Hematopoietic multipotent progenitor cell treated with erythropoietin and hydrocortisone succinate and interleukin-3 and kit ligand, for 17 days (in vitro differentiated cells): Measurements from ENCODE around the gene RAB3GAP2.
A peak's percentile ranks its signal among the peaks of the same experiment; 100 is the strongest.
"Not testable (repeated sequence)": the region's sequence is repeated elsewhere in the genome, so short reads cannot be mapped to it uniquely, and the experiment has no call there.

Experiments used
- DNase-seq: peaks from one replicate; pipeline ENCODE4 v3.0.0-alpha.2; 2015; ENCODE audit warnings: low spot score

The RAB3GAP2 gene

GRCh38 chr1:220198186-220199005 is 73.9 kb downstream of the RAB3GAP2 start:
- no peak for DNase-seq

- no peak for DNase-seq
Measured at GRCh38 chr1:220195701-220196100, 76.6 kb downstream of the RAB3GAP2 start.

- DNase-seq = peak; percentile 28
Measured at GRCh38 chr1:220189750-220190347, 82.4 kb downstream of the RAB3GAP2 start.

GRCh38 chr1:220188538-220188937 is 83.7 kb downstream of the RAB3GAP2 start:
- no peak for DNase-seq

GRCh38 chr1:220186752-220187151 is 85.5 kb downstream of the RAB3GAP2 start:
- DNase-seq = no peak

- DNase-seq = no peak
Measured at GRCh38 chr1:220184506-220184905, 87.7 kb downstream of the RAB3GAP2 start.

GRCh38 chr1:220182656-220183055 is 89.6 kb downstream of the RAB3GAP2 start:
- DNase-seq = no peak

GRCh38 chr1:220182111-220182510 is 90.1 kb downstream of the RAB3GAP2 start:
- no peak for DNase-seq

- no peak for DNase-seq
Measured at GRCh38 chr1:220176540-220176939, 95.7 kb downstream of the RAB3GAP2 start.

GRCh38 chr1:220170836-220171526 is 101.3 kb downstream of the RAB3GAP2 start:
- no peak for DNase-seq

- DNase-seq = not testable (repeated sequence)
Measured at GRCh38 chr1:220169887-220170286, 102.4 kb downstream of the RAB3GAP2 start.

- no peak for DNase-seq
Measured at GRCh38 chr1:220166853-220167252, 105.4 kb downstream of the RAB3GAP2 start.

- DNase-seq = no peak
Measured at GRCh38 chr1:220164517-220164916, 107.7 kb downstream of the RAB3GAP2 start.

GRCh38 chr1:220164116-220164515 is 108.1 kb downstream of the RAB3GAP2 start:
- no peak for DNase-seq

- DNase-seq = no peak
Measured at GRCh38 chr1:220160027-220160426, 112.2 kb downstream of the RAB3GAP2 start.

- no peak for DNase-seq
Measured at GRCh38 chr1:220159041-220159440, 113.2 kb downstream of the RAB3GAP2 start.

- DNase-seq = not testable (repeated sequence)
Measured at GRCh38 chr1:220158530-220158929, 113.7 kb downstream of the RAB3GAP2 start.

GRCh38 chr1:220157738-220158137 is 114.5 kb downstream of the RAB3GAP2 start:
- DNase-seq = no peak

GRCh38 chr1:220156620-220157146 is 115.6 kb downstream of the RAB3GAP2 start:
- DNase-seq = no peak

- no peak for DNase-seq
Measured at GRCh38 chr1:220153147-220153546, 119.1 kb downstream of the RAB3GAP2 start.

- no peak for DNase-seq
Measured at GRCh38 chr1:220151454-220151853, 120.8 kb downstream of the RAB3GAP2 start.

- no peak for DNase-seq
Measured at GRCh38 chr1:220149742-220150141, 122.5 kb downstream of the RAB3GAP2 start.

GRCh38 chr1:220144051-220144450 is 128.2 kb downstream of the RAB3GAP2 start:
- no peak for DNase-seq
